GM13977 (cell line): Measurements from ENCODE around the gene ACOX2.
A peak's percentile ranks its signal among the peaks of the same experiment; 100 is the strongest.

ENCODE experiments used
- DNase-seq: peaks from one replicate; pipeline ENCODE4 v3.0.0; 2012; ENCODE audit warnings: low spot score
- in situ Hi-C: fragments of 300-500 bp; cut with MboI; formaldehyde crosslinking; loops from one replicate; pipeline ENCODE4 v1.12.0; 2022; ENCODE audit warnings: low sequenced_read_pairs, low pct_unique_long_range_greater_than_20kb, mixed read lengths, inconsistent platforms; ENCODE audit not compliant: unreplicated experiment
- TF ChIP-seq, protein P1 (sequence below): IDR thresholded peaks from 2 replicates; pipeline ENCODE4 v1.5.1; 2012; ENCODE audit warnings: mild to moderate bottlenecking, control low read depth; ENCODE audit not compliant: insufficient read depth; ENCODE audit errors: extremely low read depth, missing control alignments

The ACOX2 gene

DNA sequence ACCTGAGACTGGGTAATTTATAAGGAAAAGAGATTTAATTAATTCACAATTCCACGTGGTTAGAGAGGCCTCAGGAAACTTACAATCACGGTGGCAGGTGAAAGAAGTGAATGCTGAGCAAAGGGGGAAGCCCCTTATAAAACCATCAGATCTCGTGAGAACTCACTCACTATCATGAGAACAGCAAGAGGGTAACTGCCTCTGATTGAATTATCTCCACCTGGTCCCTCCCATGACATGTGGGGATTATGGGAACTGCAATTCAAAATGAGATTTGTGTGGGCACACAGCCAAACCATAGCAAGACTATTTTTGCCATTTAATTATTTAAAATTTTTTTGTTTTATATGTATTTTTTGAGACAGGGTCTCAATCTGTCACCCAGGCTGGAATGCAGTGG, 72.1 kb downstream of the ACOX2 start:
- TF ChIP-seq, protein P1, sequence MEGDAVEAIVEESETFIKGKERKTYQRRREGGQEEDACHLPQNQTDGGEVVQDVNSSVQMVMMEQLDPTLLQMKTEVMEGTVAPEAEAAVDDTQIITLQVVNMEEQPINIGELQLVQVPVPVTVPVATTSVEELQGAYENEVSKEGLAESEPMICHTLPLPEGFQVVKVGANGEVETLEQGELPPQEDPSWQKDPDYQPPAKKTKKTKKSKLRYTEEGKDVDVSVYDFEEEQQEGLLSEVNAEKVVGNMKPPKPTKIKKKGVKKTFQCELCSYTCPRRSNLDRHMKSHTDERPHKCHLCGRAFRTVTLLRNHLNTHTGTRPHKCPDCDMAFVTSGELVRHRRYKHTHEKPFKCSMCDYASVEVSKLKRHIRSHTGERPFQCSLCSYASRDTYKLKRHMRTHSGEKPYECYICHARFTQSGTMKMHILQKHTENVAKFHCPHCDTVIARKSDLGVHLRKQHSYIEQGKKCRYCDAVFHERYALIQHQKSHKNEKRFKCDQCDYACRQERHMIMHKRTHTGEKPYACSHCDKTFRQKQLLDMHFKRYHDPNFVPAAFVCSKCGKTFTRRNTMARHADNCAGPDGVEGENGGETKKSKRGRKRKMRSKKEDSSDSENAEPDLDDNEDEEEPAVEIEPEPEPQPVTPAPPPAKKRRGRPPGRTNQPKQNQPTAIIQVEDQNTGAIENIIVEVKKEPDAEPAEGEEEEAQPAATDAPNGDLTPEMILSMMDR, result no peak
- no peak for DNase-seq
- in situ Hi-C loops, result no loop called here

DNA sequence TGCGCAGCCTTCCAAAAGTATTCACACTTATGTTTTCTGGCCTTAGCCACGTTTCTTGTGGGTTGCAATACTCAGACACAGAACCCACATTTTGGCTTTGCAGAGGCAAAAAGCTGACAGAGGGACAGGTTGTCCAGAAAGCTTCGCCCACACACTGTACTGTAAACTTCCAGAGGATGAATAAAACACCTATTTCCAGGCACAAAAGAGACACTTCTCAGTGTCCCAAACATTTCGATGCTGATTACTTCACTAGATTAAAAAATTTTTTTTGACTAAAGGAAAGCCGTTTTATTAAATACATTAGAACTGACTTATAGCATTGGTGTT, 73.1 kb downstream of the ACOX2 start:
- TF ChIP-seq, protein P1, result no peak
- in situ Hi-C loops, result no loop called here
- no peak for DNase-seq

DNA sequence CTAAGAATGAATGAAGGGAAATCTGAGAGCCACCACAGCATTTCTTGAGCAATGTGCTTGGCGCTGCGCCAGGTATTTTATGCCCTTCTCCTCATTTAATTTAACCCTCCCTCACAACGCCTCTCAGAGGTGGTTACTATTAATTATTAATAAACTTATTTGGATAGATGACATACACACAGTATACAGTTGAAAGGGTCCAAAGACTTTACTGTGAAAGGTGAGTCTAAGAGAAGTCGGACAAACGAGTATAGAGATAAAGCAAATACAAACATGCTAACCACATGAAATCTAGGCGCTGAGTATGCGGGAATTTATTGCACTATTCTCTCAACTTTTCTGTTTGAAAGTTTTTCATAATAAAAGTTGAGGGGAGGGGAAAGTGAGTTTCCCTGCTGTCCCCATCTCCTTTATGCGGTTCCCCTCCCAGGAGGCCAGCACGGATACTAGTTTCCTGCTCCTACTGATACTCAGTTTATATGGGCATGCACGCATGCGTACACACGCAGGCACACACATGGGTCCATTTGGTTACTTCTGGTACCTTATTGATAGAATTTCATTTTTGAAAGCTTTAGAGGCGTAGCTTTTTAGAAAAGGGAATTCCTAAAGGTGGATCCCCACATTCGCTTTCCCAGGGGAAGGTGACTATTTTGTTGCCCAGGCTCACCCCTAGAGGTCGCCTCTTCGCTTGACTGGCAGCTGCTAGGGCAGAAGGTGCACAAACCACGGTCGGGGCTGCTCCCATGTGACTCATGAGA, 73.6 kb downstream of the ACOX2 start:
- DNase-seq, result peak; percentile 80
- TF ChIP-seq, protein P1, result peak; percentile 86
- in situ Hi-C loops, result no loop called here

DNA sequence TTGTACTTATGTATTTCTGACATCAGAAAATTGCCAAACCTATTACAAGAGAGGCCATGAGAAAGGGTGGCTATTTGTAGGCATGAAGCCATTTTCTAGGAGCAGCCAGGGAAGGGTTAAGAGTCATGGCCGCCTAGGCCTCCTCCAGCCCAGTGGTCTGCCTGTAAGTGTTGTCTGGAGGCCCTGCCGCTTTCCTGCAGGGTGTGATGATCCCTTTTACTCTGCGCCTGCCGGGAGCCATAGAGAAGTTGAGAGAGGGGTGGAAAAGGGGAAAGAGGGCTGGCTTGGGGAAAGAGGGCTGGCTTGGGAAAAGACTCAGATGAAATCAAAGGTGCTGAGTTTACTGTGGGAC, 74.2 kb downstream of the ACOX2 start:
- TF ChIP-seq, protein P1, result no peak
- in situ Hi-C loops, result no loop called here
- no peak for DNase-seq

DNA sequence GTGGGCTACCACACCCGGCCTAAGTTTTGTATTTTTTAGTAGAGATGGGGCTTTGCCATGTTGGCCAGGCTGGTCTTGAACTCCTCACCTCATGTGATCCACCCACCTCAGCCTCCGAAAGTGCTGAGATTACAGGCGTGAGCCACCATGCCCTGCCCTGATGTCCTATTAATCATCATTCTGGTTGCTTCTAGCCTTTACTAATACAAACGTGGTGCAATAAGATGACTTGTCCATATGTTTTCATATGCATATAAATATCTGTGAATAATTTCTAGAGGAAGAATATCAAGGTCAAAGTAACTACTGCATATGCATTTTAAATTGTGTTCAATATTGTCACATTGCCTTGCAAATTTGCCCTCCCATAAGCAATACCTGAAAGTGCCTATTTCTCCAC, 77.8 kb downstream of the ACOX2 start:
- in situ Hi-C loops, result no loop called here

More for the DNA sequence above, 77.8 kb downstream of the ACOX2 start:
- TF ChIP-seq, protein P1, result no peak
- DNase-seq, result no peak
